ENCODE data around the gene PRICKLE4.

- no peak for TF ChIP-seq POLR2A (IDR thresholded peaks at IDR 0.05)
- TF ChIP-seq POLR2AphosphoS5 (IDR thresholded peaks at IDR 0.05), result no peak
- no peak for TF ChIP-seq CTCF (IDR thresholded peaks at IDR 0.05)
These were observed 18.4 kb downstream of the PRICKLE4 start for GRCh38 chr6:41798901-41799558.

Measured in prostate gland (tissue), 2 donors.